Spinal cord (tissue), 10 donors: ENCODE data around the gene CHST9. TPM values are rescaled to one million over a fixed set of nuclear protein-coding genes. Genes with fewer than 3 reads are reported as not detected.
"Not testable (repeated sequence)": the region's sequence is repeated elsewhere in the genome, so short reads cannot be mapped to it uniquely, and the experiment has no call there.

Experiments used
- DNase-seq, 6 donors: peaks; one replicate each; pipeline versions ENCODE4 v3.0.0 to v3.0.0-alpha.2; 2013 to 2015; ENCODE audit warnings: low spot score in 6 of 6, low read depth in 4 of 6
- H3K27ac ChIP-seq: one replicate; pipeline ENCODE4 v1.5.1; 2013; ENCODE audit warnings: low read depth, low read length, control low read depth
- H3K27me3 ChIP-seq: one replicate; pipeline ENCODE4 v1.6.1; 2013; ENCODE audit warnings: low read length; ENCODE audit not compliant: control insufficient read depth, insufficient read depth
- H3K36me3 ChIP-seq: one replicate; pipeline ENCODE4 v1.6.1; 2013; ENCODE audit warnings: low read length; ENCODE audit not compliant: control insufficient read depth, insufficient read depth
- H3K4me1 ChIP-seq: one replicate; pipeline ENCODE4 v1.6.1; 2013; ENCODE audit warnings: low read length; ENCODE audit not compliant: control insufficient read depth, insufficient read depth
- H3K4me3 ChIP-seq: one replicate; pipeline ENCODE4 v1.5.1; 2013; ENCODE audit warnings: low read depth, low read length, control low read depth
- H3K9me3 ChIP-seq: one replicate; pipeline ENCODE4 v1.6.1; 2013; ENCODE audit warnings: low read length; ENCODE audit not compliant: control insufficient read depth, insufficient read depth
- WGBS: methylation state at CpG from one replicate; pipeline ENCODE4 v1.1.5; 2013; ENCODE audit warnings: missing lambda C conversion rate; ENCODE audit not compliant: insufficient coverage; 5-methylcytosine and 5-hydroxymethylcytosine counted together
- polyA plus RNA-seq, 2 donors: library from polyadenylated mRNA; unstranded; fragments of 120-200 nt; gene quantifications; one replicate each; pipeline ENCODE4 v1.2.1, GENCODE V29; 2013; ENCODE audit not compliant: insufficient read length in 2 of 2
- total RNA-seq, 2 donors: library from RNA; depleted of rRNA in 1 of 2; stranded (reverse); fragments of 120-200 nt in 1 of 2; fragments of >200 nt in 1 of 2; gene quantifications; one replicate each; pipeline versions ENCODE4 v1.2.3 to v1.2.4, GENCODE V29; 2013 to 2014
- donor health status: healthy.

The CHST9 gene
- total and polyA plus RNA-seq, 4 donors: 5.4 to 10.8 (median 7.2) TPM

- no peak overlapping the region for H3K27ac ChIP-seq
- H3K36me3 ChIP-seq: no peaks in the 10 kb centered on the region
- DNase-seq: no peak
- H3K4me3 ChIP-seq: no peak overlapping the region
- WGBS: 88% methylated on average over 2 of the region's 5 CpGs
- no peaks in the 10 kb centered on the region for H3K9me3 ChIP-seq
- H3K27me3 ChIP-seq: no peaks in the 10 kb centered on the region
- H3K4me1 ChIP-seq: peaks cover 4% of the 10 kb centered on the region
Observed at GRCh38 chr18:26940744-26941398, 244.2 kb downstream of the CHST9 start.

GRCh38 chr18:26931659-26932058 is 253.4 kb downstream of the CHST9 start:
- no peak overlapping the region for H3K4me3 ChIP-seq
- no peaks in the 10 kb centered on the region for H3K36me3 ChIP-seq
- H3K27me3 ChIP-seq: no peaks in the 10 kb centered on the region
- H3K27ac ChIP-seq: no peak overlapping the region
- H3K9me3 ChIP-seq: no peaks in the 10 kb centered on the region
- DNase-seq: no peak
- no CpG with 5 or more reads among the region's 2 CpGs for WGBS
- no peaks in the 10 kb centered on the region for H3K4me1 ChIP-seq

DNA sequence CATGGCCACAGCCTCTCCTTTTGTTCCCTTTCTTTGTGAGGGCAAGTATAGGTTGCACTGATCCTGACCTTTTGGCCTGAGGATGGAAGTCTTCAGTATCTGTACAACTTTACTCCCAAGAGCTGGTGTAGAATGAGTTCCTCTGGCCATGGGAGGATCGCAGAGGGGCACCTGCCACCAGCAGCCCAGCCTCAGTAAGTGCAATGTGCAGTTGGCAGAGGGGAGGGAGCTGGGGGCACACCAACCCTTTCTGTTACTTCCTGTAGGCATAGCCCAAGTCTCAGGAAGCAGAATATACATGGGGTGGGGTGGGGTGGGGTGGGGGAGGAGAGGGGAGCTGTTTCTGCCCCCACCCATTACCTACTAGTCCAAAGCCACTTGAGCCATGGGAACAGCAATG is 254.5 kb downstream of the CHST9 start:
- Histone ChIP-seq H3K36me3 (no peaks in the 10 kb centered on the region), H3K4me1 (no peaks in the 10 kb centered on the region), H3K27ac (no peak overlapping the region), H3K4me3 (no peak overlapping the region), H3K9me3 (no peaks in the 10 kb centered on the region), H3K27me3 (no peaks in the 10 kb centered on the region)
- no CpG with 5 or more reads among the region's 1 CpG for WGBS
- DNase-seq: no peak

GRCh38 chr18:26928670-26929313 is 256.3 kb downstream of the CHST9 start:
- DNase-seq: no peak
- Histone ChIP-seq H3K4me3 (no peak overlapping the region), H3K9me3 (no peaks in the 10 kb centered on the region), H3K27ac (no peak overlapping the region), H3K27me3 (no peaks in the 10 kb centered on the region), H3K36me3 (no peaks in the 10 kb centered on the region), H3K4me1 (no peaks in the 10 kb centered on the region)
- WGBS: no CpG with 5 or more reads among the region's 3 CpGs

GRCh38 chr18:26927822-26928221 is 257.3 kb downstream of the CHST9 start:
- not testable (repeated sequence) for DNase-seq, H3K4me1 ChIP-seq, H3K4me3 ChIP-seq, H3K9me3 ChIP-seq, H3K27ac ChIP-seq, H3K27me3 ChIP-seq, H3K36me3 ChIP-seq
- no CpG with 5 or more reads among the region's 8 CpGs for WGBS

- Histone ChIP-seq H3K4me3 (no peak overlapping the region), H3K36me3 (no peaks in the 10 kb centered on the region), H3K4me1 (no peaks in the 10 kb centered on the region), H3K9me3 (no peaks in the 10 kb centered on the region), H3K27me3 (no peaks in the 10 kb centered on the region), H3K27ac (no peak overlapping the region)
- DNase-seq: no peak
- WGBS: no CpG with 5 or more reads among the region's 1 CpG
Observed at GRCh38 chr18:26926066-26926675, 258.9 kb downstream of the CHST9 start.

DNA sequence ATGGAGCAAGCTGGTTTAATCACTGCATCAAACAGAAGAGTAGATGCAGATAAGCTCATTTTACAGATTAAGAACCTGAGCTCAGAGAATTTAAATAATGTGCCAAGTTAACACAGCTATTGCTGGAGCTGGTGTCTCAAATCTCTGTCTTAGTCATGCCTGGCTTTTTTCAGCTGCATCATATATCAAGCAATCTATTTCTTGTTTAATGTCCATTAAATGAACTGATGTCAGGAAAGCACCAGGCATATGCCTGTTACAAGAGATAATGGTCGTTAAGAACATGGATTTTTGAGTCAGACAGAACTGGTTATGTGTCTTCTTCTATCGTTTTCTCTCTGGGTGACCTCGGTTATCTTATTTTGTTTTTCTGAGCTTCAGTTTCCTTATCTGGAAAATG is 259.8 kb downstream of the CHST9 start:
- WGBS: 83% methylated on average over 1 of the region's 3 CpGs
- DNase-seq: no peak
- Histone ChIP-seq H3K4me1 (no peaks in the 10 kb centered on the region), H3K4me3 (no peak overlapping the region), H3K36me3 (no peaks in the 10 kb centered on the region), H3K9me3 (no peaks in the 10 kb centered on the region), H3K27me3 (no peaks in the 10 kb centered on the region), H3K27ac (no peak overlapping the region)

DNA sequence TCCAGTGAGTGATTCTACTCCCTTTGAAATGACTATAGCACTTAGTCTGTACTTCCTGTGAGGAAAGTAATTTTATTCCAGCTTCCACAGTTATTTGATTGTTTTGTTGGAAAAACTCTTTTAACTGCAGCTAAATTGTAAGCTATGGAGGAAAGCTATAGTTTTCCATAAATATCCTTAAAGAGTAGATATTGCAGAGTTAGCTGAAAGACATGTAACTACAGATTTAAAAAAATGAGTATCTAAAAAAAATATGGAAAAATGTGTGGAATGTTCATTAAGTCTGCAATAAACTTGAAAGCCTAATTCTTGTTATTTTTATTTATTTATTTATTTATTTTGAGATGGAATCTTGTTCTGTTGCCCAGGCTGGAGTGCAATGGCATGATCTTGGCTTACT is 262.8 kb downstream of the CHST9 start:
- DNase-seq: no peak
- H3K27me3 ChIP-seq: no peaks in the 10 kb centered on the region
- H3K9me3 ChIP-seq: no peaks in the 10 kb centered on the region
- no peak overlapping the region for H3K4me3 ChIP-seq
- H3K36me3 ChIP-seq: no peaks in the 10 kb centered on the region
- H3K27ac ChIP-seq: no peak overlapping the region
- H3K4me1 ChIP-seq: no peaks in the 10 kb centered on the region

GRCh38 chr18:26920644-26921043 is 264.5 kb downstream of the CHST9 start:
- Histone ChIP-seq H3K4me3 (no peak overlapping the region), H3K9me3 (no peaks in the 10 kb centered on the region), H3K36me3 (no peaks in the 10 kb centered on the region), H3K27me3 (no peaks in the 10 kb centered on the region), H3K27ac (no peak overlapping the region), H3K4me1 (no peaks in the 10 kb centered on the region)
- DNase-seq: no peak
- 91% methylated on average over 4 of the region's 4 CpGs for WGBS

DNA sequence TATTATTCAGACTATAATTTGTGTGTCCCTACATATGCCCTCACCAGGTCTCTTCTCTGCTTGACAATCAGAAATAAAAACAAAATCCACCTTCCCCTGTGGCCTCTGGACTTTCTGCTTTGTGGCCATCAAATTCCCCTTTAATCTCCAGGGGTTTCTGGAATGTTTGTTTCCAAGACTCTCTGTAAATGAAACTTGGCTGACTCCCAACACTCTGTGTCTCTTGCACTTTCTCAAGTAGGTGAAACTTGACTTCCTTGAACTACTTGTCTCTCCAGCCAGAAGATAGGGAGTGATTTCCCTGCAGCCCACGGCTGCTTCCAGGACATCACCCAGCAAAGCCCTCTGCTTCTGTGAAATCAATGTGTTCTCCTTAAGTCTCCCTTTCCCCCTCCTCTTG is 265.5 kb downstream of the CHST9 start:
- H3K27ac ChIP-seq: no peak overlapping the region
- no peaks in the 10 kb centered on the region for H3K4me1 ChIP-seq
- H3K36me3 ChIP-seq: no peaks in the 10 kb centered on the region
- H3K4me3 ChIP-seq: no peak overlapping the region
- H3K27me3 ChIP-seq: no peaks in the 10 kb centered on the region
- H3K9me3 ChIP-seq: no peaks in the 10 kb centered on the region
- WGBS: 64% methylated on average over 1 of the region's 1 CpG
- DNase-seq: peak in 2 of 6 donors; percentile 32 to 71
